B cell (primary cell): ENCODE measurements around the gene MESP2. TPM values are rescaled to one million over a fixed set of nuclear protein-coding genes. Genes with fewer than 3 reads are reported as not detected.

Experiments used
- ATAC-seq: fragments of 200-7000 bp; cut with Tn5 transposase; one replicate; pipeline ENCODE4 v1.10.0; 2021; ENCODE audit warnings: low read depth, mild to moderate bottlenecking, moderate number of reproducible peaks, moderate library complexity
- CTCF ChIA-PET: fragments of 350-600 bp; sonication (Branson Sonifier 250); formaldehyde crosslinking; loops from one replicate; lab custom pipeline; 2021; ENCODE audit warnings: antibody characterized with exemption, inconsistent platforms; lab: Charles Lee
- POLR2A ChIA-PET: fragments of 350-600 bp; sonication (Branson Sonifier 250); formaldehyde crosslinking; loops from one replicate; lab custom pipeline; 2021; ENCODE audit warnings: antibody characterized with exemption; lab: Charles Lee
- DNase-seq: peaks from one replicate; pipeline ENCODE4 v3.0.0; 2013
- H2AFZ ChIP-seq: 2 replicates; pipeline ENCODE4 v1.6.1; 2012; ENCODE audit warnings: mild to moderate bottlenecking, low read depth, low read length; ENCODE audit not compliant: insufficient read depth, poor library complexity, severe bottlenecking
- H3K27ac ChIP-seq, 2 donors: 1 replicate in 1 of 2; 2 replicates in 1 of 2; pipeline ENCODE4 v1.5.1; 2012 to 2013; ENCODE audit warnings: low read length in 2 of 2, mild to moderate bottlenecking in 2 of 2, moderate library complexity in 1 of 2
- H3K27me3 ChIP-seq, 4 experiments: fragments of 200-600 bp in 1 of 4; sonication (generic) in 1 of 4; replicated peaks in 1 of 4; 1 replicate in 2 of 4; 2 replicates in 2 of 4; pipeline versions ENCODE4 v1.6.1 to v1.7.0; 2013 to 2016; ENCODE audit warnings: low read length in 3 of 4, mild to moderate bottlenecking in 2 of 4, mixed read lengths in 1 of 4, moderate library complexity in 1 of 4; ENCODE audit not compliant: insufficient read depth in 4 of 4, control insufficient read depth in 3 of 4; ENCODE audit errors: control extremely low read depth in 1 of 4
- H3K36me3 ChIP-seq, 2 experiments: replicated peaks in 1 of 2; 1 replicate in 1 of 2; 2 replicates in 1 of 2; pipeline versions ENCODE4 v1.6.1 to v1.7.1; 2013; ENCODE audit warnings: low read length in 1 of 2; ENCODE audit not compliant: insufficient read depth in 2 of 2, control insufficient read depth in 1 of 2; ENCODE audit errors: control extremely low read depth in 1 of 2, extremely low read depth in 1 of 2
- H3K4me1 ChIP-seq, 2 donors: fragments of 200-600 bp in 1 of 2; sonication (generic) in 1 of 2; 1 replicate in 1 of 2; 2 replicates in 1 of 2; pipeline versions ENCODE4 v1.5.1 to v1.6.1; 2013 to 2017; ENCODE audit warnings: low read length in 2 of 2; ENCODE audit not compliant: control insufficient read depth in 2 of 2, insufficient read depth in 2 of 2
- H3K4me2 ChIP-seq: replicated peaks from 2 replicates; pipeline ENCODE3; 2012; ENCODE audit warnings: mild to moderate bottlenecking, low read depth, low read length; ENCODE audit not compliant: poor library complexity, severe bottlenecking
- H3K4me3 ChIP-seq, 5 experiments: fragments of 200-600 bp in 1 of 5; sonication (generic) in 1 of 5; 1 replicate in 3 of 5; 2 replicates in 2 of 5; pipeline versions ENCODE4 v1.5.1 to v1.7.0; 2011 to 2016; ENCODE audit warnings: low read length in 4 of 5, mild to moderate bottlenecking in 4 of 5, low read depth in 2 of 5, control low read depth in 1 of 5, moderate library complexity in 1 of 5; ENCODE audit not compliant: insufficient read depth in 1 of 5; ENCODE audit errors: control extremely low read depth in 1 of 5, extremely low read depth in 1 of 5
- H3K79me2 ChIP-seq: fragments of 200-600 bp; sonication (generic); one replicate; pipeline ENCODE4 v1.6.0; 2016; ENCODE audit warnings: low read length; ENCODE audit not compliant: control insufficient read depth, insufficient read depth
- H3K9ac ChIP-seq: fragments of 200-600 bp; sonication (generic); 2 replicates; pipeline ENCODE4 v1.6.1; 2017; ENCODE audit warnings: mild to moderate bottlenecking, low read length, moderate library complexity
- H3K9me3 ChIP-seq, 3 donors: one replicate each; pipeline versions ENCODE4 v1.6.1 to v1.7.1; 2013; ENCODE audit warnings: low read length in 2 of 3; ENCODE audit not compliant: control insufficient read depth in 2 of 3, insufficient read depth in 1 of 3; ENCODE audit errors: control extremely low read depth in 1 of 3
- H4K20me1 ChIP-seq: 2 replicates; pipeline ENCODE4 v1.6.0; 2012; ENCODE audit warnings: mild to moderate bottlenecking, low read length; ENCODE audit not compliant: insufficient read depth, control insufficient read depth, poor library complexity, severe bottlenecking
- H3K27ac Mint-ChIP-seq: one replicate; pipeline ENCODE4 v1.8.0; 2021; ENCODE audit warnings: mixed read lengths
- H3K27me3 Mint-ChIP-seq: one replicate; pipeline ENCODE4 v1.8.0; 2021; ENCODE audit warnings: mixed read lengths
- H3K4me1 Mint-ChIP-seq: one replicate; pipeline ENCODE4 v1.8.0; 2021; ENCODE audit warnings: mixed read lengths
- H3K4me3 Mint-ChIP-seq: one replicate; pipeline ENCODE4 v1.8.0; 2021; ENCODE audit warnings: mixed read lengths
- H3K9me3 Mint-ChIP-seq: one replicate; pipeline ENCODE4 v1.8.0; 2022; ENCODE audit warnings: mixed read lengths; ENCODE audit not compliant: insufficient read depth
- CTCF ChIP-seq: fragments of 200-600 bp; IDR thresholded peaks from one replicate; pipeline ENCODE4 v1.8.0; 2022; ENCODE audit warnings: antibody characterized with exemption, mild to moderate bottlenecking
- EZH2 ChIP-seq: IDR thresholded peaks from 2 replicates; pipeline ENCODE4 v1.6.1; 2012; ENCODE audit warnings: borderline replicate concordance, low read depth, mild to moderate bottlenecking, moderate library complexity, low read length; ENCODE audit not compliant: insufficient read depth, poor library complexity, severe bottlenecking
- WGBS: methylation state at CpG from one replicate; pipeline ENCODE4 v1.1.5; 2013; ENCODE audit warnings: missing lambda C conversion rate; ENCODE audit not compliant: insufficient coverage; 5-methylcytosine and 5-hydroxymethylcytosine counted together
- intact Hi-C: fragments of 100-400 bp; cut with micrococcal nuclease; formaldehyde crosslinking; loops from one replicate; pipeline ENCODE4 v1.10.0; 2022
- polyA plus RNA-seq: library from polyadenylated mRNA; depleted of rRNA; stranded (reverse); fragments of >200 nt; gene quantifications from 2 replicates; pipeline ENCODE4 v1.2.3, GENCODE V29; 2012
- total RNA-seq, 2 donors: library from RNA; stranded (reverse); fragments of 120-200 nt in 1 of 2; gene quantifications; 1 replicate in 1 of 2; 2 replicates in 1 of 2; pipeline versions ENCODE4 v1.2.3 to v1.2.4, GENCODE V29; 2013 to 2022

MESP2 gene
- total and polyA plus RNA-seq, 2 donors (not counting 1 experiment from before 2014, with no cell fraction given), result not detected

- no peak overlapping the region for H3K4me2 ChIP-seq
- POLR2A ChIA-PET, result no interaction called here
Measured at GRCh38 chr15:89822951-89823711, 47.0 kb downstream of the MESP2 start.

More at GRCh38 chr15:89822951-89823711, 47.0 kb downstream of the MESP2 start:
- Histone ChIP-seq H3K4me3 (no peak overlapping the region), H3K79me2 (no peaks in the 10 kb centered on the region), H2AFZ (no peak overlapping the region), H3K4me1 (peaks cover 6 to 13% of the 10 kb centered on the region in 2 donors), H4K20me1 (no peaks in the 10 kb centered on the region), H3K9me3 (peaks cover 0 to 4% (median 0%) of the 10 kb centered on the region in 3 donors), H3K36me3 (no peaks in the 10 kb centered on the region), H3K27ac (no peak overlapping the region), H3K27me3 (peaks cover 0 to 7% (median 0%) of the 10 kb centered on the region in 4 experiments), H3K9ac (no peak overlapping the region)
- intact Hi-C loops, result no loop called here
- H3K27ac Mint-ChIP-seq, result no peak overlapping the region
- CTCF ChIA-PET, result no interaction called here
- 68% methylated on average over 6 of the region's 7 CpGs for WGBS
- H3K27me3 Mint-ChIP-seq, result peaks cover 31% of the 10 kb centered on the region
- H3K9me3 Mint-ChIP-seq, result no peaks in the 10 kb centered on the region
- DNase-seq, result no peak
- H3K4me3 Mint-ChIP-seq, result no peak overlapping the region
- ATAC-seq, result no peak
- H3K4me1 Mint-ChIP-seq, result peaks cover 13% of the 10 kb centered on the region
- TF ChIP-seq EZH2, result no peak
- TF ChIP-seq CTCF, result no peak
